Embryonic facial prominence (tissue), 1 donor: ENCODE results near the gene FBXO22.
"Not testable (repeated sequence)": the region's sequence is repeated elsewhere in the genome, so short reads cannot be mapped to it uniquely, and the experiment has no call there.

ENCODE experiments used
- DNase-seq: peaks from one replicate; pipeline ENCODE4 v3.0.0-alpha.2; 2016; ENCODE audit errors: extremely low spot score

Gene FBXO22

DNA sequence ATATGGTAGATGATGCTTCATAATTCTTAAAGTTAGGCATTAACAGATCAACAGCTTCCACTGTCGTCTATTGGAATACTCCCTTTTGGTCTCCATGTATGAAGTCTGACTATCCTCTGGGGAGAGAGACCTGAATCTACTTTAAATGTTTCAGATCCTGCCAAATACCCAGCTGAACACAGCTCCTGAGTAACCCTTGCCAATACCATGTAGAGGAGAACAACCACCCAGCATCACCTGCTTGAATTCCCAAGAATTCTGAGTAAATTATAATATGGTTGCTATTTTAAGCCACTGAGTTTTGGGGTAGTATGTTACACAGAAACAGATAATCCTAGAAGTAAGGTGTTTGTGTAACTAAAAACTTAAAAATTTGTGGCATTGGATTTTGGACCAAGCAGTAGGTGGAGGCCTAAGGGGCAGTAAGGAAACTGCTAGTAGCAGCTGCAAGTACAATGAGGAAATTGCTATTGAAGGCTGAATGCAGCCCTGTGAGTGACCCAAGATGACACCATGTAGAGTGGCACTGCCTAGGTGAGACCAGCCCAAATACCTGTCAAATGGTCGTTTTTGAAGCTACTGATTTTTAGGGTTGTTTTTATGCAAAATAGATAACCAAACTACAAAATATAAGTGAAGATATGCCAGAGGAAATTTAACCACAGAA lies 77.6 kb downstream of the FBXO22 start:
- DNase-seq, result no peak

DNA sequence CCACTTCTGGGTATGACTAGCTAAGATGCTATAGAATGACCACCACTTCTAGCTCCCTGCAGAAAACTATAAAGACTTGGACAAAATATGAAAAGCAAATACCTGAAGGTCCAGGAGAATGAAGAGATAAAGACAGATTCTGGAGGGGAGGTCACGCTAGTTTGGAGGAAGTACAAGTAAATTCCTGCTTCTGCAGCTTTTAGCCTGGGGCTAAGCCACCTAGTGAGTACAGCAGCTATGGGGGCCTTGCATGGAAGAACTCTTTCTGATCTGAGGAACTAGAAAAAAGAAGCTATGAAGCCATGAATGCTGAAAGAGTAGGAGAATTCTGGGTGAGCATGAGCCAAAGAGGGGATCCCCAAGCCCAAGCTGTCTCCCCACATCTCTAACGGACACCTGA lies 78.8 kb downstream of the FBXO22 start:
- DNase-seq, result no peak

DNA sequence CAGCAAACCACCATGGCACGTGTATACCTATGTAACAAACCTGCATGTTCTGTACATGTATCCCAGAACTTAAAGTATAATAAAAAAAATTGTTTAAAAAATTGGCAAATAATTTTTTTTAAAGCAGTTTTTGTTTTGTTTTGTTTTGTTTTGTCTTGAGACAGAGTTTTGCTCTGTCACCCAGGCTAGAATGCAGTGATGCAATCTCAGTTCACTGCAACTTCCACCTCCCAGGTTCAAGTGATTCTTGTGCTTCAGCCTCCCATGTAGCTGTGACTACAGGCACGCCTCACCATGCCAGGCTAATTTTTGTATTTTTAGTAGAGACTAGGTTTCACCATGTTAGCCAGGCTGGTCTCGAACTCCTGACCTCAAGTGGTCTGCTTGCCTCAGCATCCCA lies 81.0 kb downstream of the FBXO22 start:
- DNase-seq, result not testable (repeated sequence)

GRCh38 chr15:75985971-75986370 lies 82.3 kb downstream of the FBXO22 start:
- no peak for DNase-seq

GRCh38 chr15:75989045-75989444 lies 85.4 kb downstream of the FBXO22 start:
- peak; percentile 25 for DNase-seq

DNA sequence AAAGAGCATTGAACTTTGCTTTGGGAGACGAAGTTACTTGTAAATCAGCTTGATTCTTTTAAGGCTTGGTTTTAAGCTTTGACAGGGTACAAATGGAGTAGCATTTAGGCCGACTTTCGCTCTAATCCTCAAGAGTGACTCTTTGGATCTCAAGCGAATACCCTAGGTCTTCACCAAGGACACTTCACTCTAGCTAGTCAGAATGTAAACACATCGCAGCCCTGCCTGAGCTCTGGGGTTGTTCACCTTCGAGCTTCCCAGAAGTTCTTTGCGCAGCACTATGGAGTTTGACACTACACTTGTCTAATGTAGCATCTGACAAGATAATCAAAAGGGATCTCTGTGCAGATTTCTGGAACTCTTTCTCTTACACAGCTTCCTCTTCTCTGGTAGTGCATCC lies 86.2 kb downstream of the FBXO22 start:
- no peak for DNase-seq
